Brain microvascular endothelial cell (primary cell): ENCODE data around the gene NCAPD2.

ENCODE experiments used
- DNase-seq: peaks from one replicate; pipeline ENCODE4 v3.0.0-alpha.2; 2020
- H3K27ac ChIP-seq: fragments of 250-450 bp; sonication (Bioruptor Pico); 2 replicates; pipeline ENCODE4 v1.5.1; 2020; ENCODE audit warnings: mild to moderate bottlenecking, moderate library complexity
- H3K27me3 ChIP-seq: fragments of 250-450 bp; sonication (Bioruptor Pico); replicated peaks from 2 replicates; pipeline ENCODE4 v1.5.1; 2020; ENCODE audit warnings: mild to moderate bottlenecking
- H3K36me3 ChIP-seq: fragments of 250-450 bp; sonication (Bioruptor Pico); replicated peaks from 2 replicates; pipeline ENCODE4 v1.5.1; 2020; ENCODE audit warnings: mild to moderate bottlenecking
- H3K4me3 ChIP-seq: 2 replicates; pipeline ENCODE4 v1.5.1; 2011; ENCODE audit warnings: low read depth, mild to moderate bottlenecking, control low read depth, low read length, moderate library complexity
- in situ Hi-C: cut with HindIII; loops from 2 replicates; pipeline ENCODE4 v1.10.0; 2017; ENCODE audit warnings: low sequenced_read_pairs, low pct_ligation_motif_present
- TF ChIP-seq, protein P1 (sequence below): IDR thresholded peaks from 2 replicates; pipeline ENCODE4 v1.5.1; 2011; ENCODE audit warnings: low read depth, mild to moderate bottlenecking, moderate library complexity, low read length, control low read depth, inconsistent platforms; ENCODE audit errors: missing control alignments

The NCAPD2 gene

GRCh38 chr12:6459004-6459337 is 34.9 kb upstream of the NCAPD2 start:
- in situ Hi-C loops, result no loop called here
- TF ChIP-seq, protein P1, sequence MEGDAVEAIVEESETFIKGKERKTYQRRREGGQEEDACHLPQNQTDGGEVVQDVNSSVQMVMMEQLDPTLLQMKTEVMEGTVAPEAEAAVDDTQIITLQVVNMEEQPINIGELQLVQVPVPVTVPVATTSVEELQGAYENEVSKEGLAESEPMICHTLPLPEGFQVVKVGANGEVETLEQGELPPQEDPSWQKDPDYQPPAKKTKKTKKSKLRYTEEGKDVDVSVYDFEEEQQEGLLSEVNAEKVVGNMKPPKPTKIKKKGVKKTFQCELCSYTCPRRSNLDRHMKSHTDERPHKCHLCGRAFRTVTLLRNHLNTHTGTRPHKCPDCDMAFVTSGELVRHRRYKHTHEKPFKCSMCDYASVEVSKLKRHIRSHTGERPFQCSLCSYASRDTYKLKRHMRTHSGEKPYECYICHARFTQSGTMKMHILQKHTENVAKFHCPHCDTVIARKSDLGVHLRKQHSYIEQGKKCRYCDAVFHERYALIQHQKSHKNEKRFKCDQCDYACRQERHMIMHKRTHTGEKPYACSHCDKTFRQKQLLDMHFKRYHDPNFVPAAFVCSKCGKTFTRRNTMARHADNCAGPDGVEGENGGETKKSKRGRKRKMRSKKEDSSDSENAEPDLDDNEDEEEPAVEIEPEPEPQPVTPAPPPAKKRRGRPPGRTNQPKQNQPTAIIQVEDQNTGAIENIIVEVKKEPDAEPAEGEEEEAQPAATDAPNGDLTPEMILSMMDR, result no peak
- H3K27me3 ChIP-seq, result no peaks in the 10 kb centered on the region
- no peak for DNase-seq
- no peak overlapping the region for H3K4me3 ChIP-seq
- H3K27ac ChIP-seq, result no peak overlapping the region
- peaks cover 24% of the 10 kb centered on the region for H3K36me3 ChIP-seq

- Histone ChIP-seq H3K27ac (no peak overlapping the region), H3K4me3 (no peak overlapping the region), H3K36me3 (peaks cover 36% of the 10 kb centered on the region), H3K27me3 (no peaks in the 10 kb centered on the region)
- in situ Hi-C loops, result no loop called here
- no peak for DNase-seq
- TF ChIP-seq, protein P1, result no peak
Measured at GRCh38 chr12:6460751-6461371, 33.0 kb upstream of the NCAPD2 start.

DNA sequence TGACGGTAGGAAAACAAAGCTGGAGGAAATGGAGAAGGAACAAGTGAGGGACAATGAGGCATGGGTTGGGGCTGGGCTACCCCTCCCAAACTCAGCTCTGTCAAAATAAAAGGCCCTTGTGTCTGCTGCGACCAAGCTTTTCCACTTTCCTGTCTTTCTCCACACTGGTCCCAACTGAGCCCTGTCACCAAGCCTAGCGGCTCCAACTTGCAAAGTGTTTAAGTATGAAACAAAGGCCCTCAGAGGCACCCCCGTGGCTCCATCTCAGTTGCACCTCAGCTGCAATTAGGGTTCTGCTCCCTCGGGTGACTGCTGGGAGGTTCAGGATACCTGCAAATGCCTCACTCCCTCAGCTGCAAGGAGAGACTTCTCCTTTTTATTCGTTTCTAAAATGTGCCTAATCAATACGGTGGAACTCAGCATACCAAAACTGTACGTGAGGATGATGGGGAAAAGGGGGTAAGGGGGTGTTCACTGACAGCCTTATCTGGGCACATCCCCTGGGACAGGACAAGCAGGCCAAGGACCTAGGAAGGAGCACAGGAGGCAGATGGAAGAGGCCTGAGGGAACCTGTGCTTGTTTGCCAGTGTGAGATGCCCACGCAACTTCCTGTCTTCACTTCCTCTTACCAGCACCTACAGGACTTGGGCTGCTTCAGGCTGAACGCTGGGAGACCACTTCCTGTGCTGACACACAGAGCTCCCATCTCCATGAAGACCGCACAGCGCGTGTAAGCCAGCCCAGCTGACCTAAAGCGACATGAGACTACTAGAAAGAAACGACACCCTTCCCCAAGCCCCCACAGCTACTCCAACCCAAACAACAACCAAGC is 32.3 kb upstream of the NCAPD2 start:
- DNase-seq, result peak; percentile 41
- peaks cover 40% of the 10 kb centered on the region for H3K36me3 ChIP-seq
- TF ChIP-seq, protein P1, result no peak
- no peak overlapping the region for H3K27ac ChIP-seq
- in situ Hi-C loops, result no loop called here
- no peaks in the 10 kb centered on the region for H3K27me3 ChIP-seq
- no peak overlapping the region for H3K4me3 ChIP-seq

DNA sequence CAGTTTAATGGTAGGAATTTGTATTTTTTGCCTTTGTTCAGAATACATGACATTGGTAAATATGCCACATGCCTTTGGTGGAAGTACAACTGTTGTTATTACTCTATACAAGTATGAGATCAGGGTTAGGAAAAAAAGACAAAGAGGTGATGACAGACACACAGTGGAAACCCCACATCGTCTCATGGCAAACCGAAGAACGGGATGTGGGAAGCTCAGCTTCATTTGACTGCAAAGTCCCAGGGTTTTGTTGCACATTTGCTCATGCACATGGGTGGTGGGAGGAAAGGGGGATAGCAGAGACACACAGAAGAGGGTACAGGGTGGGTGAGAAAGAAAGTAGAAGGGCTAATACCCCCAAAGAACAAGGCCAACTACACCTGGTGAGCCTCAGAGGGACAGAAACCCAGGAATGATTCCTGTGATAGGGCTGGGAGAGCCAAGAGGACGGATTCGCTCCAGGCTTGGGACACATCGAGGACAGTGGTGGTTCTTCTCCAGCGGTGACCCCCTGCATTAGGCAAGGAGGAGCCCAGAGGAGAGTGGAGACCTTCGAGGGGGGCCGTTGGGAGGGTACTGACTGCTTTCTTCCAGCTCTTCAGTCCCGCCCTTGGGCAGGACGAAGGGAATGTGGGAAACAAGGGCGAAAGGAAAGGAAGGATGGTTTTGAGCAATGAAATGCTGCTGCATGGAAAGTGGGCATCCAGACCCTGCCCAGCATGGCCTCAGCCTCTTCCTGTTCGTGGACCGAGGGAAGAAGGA is 31.5 kb upstream of the NCAPD2 start:
- in situ Hi-C loops, result no loop called here
- H3K4me3 ChIP-seq, result no peak overlapping the region
- no peaks in the 10 kb centered on the region for H3K27me3 ChIP-seq
- TF ChIP-seq, protein P1, result no peak
- peaks cover 39% of the 10 kb centered on the region for H3K36me3 ChIP-seq
- no peak for DNase-seq
- no peak overlapping the region for H3K27ac ChIP-seq

GRCh38 chr12:6463216-6463615 is 30.7 kb upstream of the NCAPD2 start:
- Histone ChIP-seq H3K27me3 (no peaks in the 10 kb centered on the region), H3K36me3 (peaks cover 33% of the 10 kb centered on the region), H3K27ac (no peak overlapping the region), H3K4me3 (no peak overlapping the region)
- in situ Hi-C loops, result no loop called here
- DNase-seq, result no peak
- TF ChIP-seq, protein P1, result no peak
